T-cell (primary cell): ENCODE data around the gene IQCH. TPM values are rescaled to one million over a fixed set of nuclear protein-coding genes. Genes with fewer than 3 reads are reported as not detected.

ENCODE experiments used
- ATAC-seq, 4 experiments: fragments of 200-7000 bp in 3 of 4; fragments of 150-1000 bp in 1 of 4; cut with Tn5 transposase; replicated peaks in 1 of 4; 1 replicate in 3 of 4; 2 replicates in 1 of 4; pipeline ENCODE4 v1.10.0; 2021; ENCODE audit warnings: moderate library complexity in 3 of 4, mild to moderate bottlenecking in 2 of 4, moderate number of reproducible peaks in 1 of 4
- CTCF ChIA-PET, 2 donors: fragments of 300-600 bp; sonication (Branson Sonifier 250); formaldehyde crosslinking; loops; one replicate each; lab custom pipeline; 2022; ENCODE audit warnings: antibody characterized with exemption in 2 of 2; lab: Charles Lee
- POLR2A ChIA-PET, 2 donors: fragments of 300-600 bp; sonication (Branson Sonifier 250); formaldehyde crosslinking; loops; one replicate each; lab custom pipeline; 2022; ENCODE audit warnings: antibody characterized with exemption in 2 of 2; lab: Charles Lee
- DNase-seq, 35 experiments: peaks; one replicate each; pipeline versions ENCODE4 v3.0.0 to v3.0.0-alpha.2; 2013 to 2023
- H3K27ac ChIP-seq: one replicate; pipeline ENCODE4 v1.5.1; 2013; ENCODE audit warnings: low read length
- H3K27me3 ChIP-seq, 2 experiments: replicated peaks in 1 of 2; 1 replicate in 1 of 2; 2 replicates in 1 of 2; pipeline versions ENCODE4 v1.6.1 to v1.7.0; 2013; ENCODE audit warnings: low read length in 1 of 2, mixed read lengths in 1 of 2; ENCODE audit not compliant: control insufficient read depth in 2 of 2, insufficient read depth in 2 of 2; ENCODE audit errors: extremely low read depth in 1 of 2
- H3K36me3 ChIP-seq, 2 donors: 1 replicate in 1 of 2; 2 replicates in 1 of 2; pipeline versions ENCODE4 v1.6.1 to v1.7.0; 2013; ENCODE audit warnings: low read length in 1 of 2; ENCODE audit not compliant: control insufficient read depth in 2 of 2, insufficient read depth in 1 of 2; ENCODE audit errors: extremely low read depth in 1 of 2
- H3K4me1 ChIP-seq, 2 experiments: 1 replicate in 1 of 2; 2 replicates in 1 of 2; pipeline versions ENCODE4 v1.6.1 to v1.7.0; 2013; ENCODE audit warnings: low read length in 2 of 2, mixed read lengths in 1 of 2; ENCODE audit not compliant: insufficient read depth in 2 of 2, control insufficient read depth in 1 of 2; ENCODE audit errors: extremely low read depth in 1 of 2
- H3K4me3 ChIP-seq, 2 donors: 1 replicate in 1 of 2; 2 replicates in 1 of 2; pipeline versions ENCODE4 v1.5.1 to v1.7.0; 2013; ENCODE audit warnings: mild to moderate bottlenecking in 2 of 2, low read length in 1 of 2, moderate library complexity in 1 of 2; ENCODE audit not compliant: control insufficient read depth in 1 of 2; ENCODE audit errors: extremely low read depth in 1 of 2
- H3K9me3 ChIP-seq: 2 replicates; pipeline ENCODE4 v1.7.0; 2013
- H3K27ac Mint-ChIP-seq, 2 donors: one replicate each; pipeline ENCODE4 v1.8.0; 2020 to 2021; ENCODE audit warnings: mild to moderate bottlenecking in 2 of 2, mixed read lengths in 2 of 2
- H3K27me3 Mint-ChIP-seq, 2 donors: one replicate each; pipeline ENCODE4 v1.8.0; 2021 to 2022; ENCODE audit warnings: mixed read lengths in 2 of 2
- H3K36me3 Mint-ChIP-seq: one replicate; pipeline ENCODE4 v1.8.0; 2021; ENCODE audit warnings: mixed read lengths
- H3K4me1 Mint-ChIP-seq, 3 donors: one replicate each; pipeline ENCODE4 v1.8.0; 2020 to 2022; ENCODE audit warnings: mixed read lengths in 3 of 3, mild to moderate bottlenecking in 1 of 3
- H3K4me3 Mint-ChIP-seq, 3 donors: one replicate each; pipeline ENCODE4 v1.8.0; 2020 to 2022; ENCODE audit warnings: mild to moderate bottlenecking in 3 of 3, mixed read lengths in 3 of 3, moderate library complexity in 3 of 3
- H3K9me3 Mint-ChIP-seq, 3 donors: one replicate each; pipeline ENCODE4 v1.8.0; 2020 to 2022; ENCODE audit warnings: mixed read lengths in 3 of 3
- WGBS: methylation state at CpG from one replicate; pipeline ENCODE4 v1.1.5; 2013; ENCODE audit warnings: missing lambda C conversion rate; ENCODE audit not compliant: insufficient coverage; 5-methylcytosine and 5-hydroxymethylcytosine counted together
- total RNA-seq, 35 experiments: library from RNA in 6 of 35; stranded (reverse) in 6 of 35; fragments of 120-200 nt in 1 of 35; gene quantifications; one replicate each; pipeline versions ENCODE4 v1.2.1 to v1.2.4 and lab custom pipeline; 2013 to 2026

IQCH gene
- total RNA-seq, 5 donors from 2014 or later (not counting 1 experiment from before 2014, with no cell fraction given): 0.43 to 2.6 (median 1.3) TPM

GRCh38 chr15:67227846-67228245 is 26.7 kb upstream of the IQCH start:
- Histone ChIP-seq H3K4me3 (no peak overlapping the region), H3K9me3 (no peaks in the 10 kb centered on the region), H3K4me1 (no peaks in the 10 kb centered on the region), H3K27ac (no peak overlapping the region), H3K27me3 (no peaks in the 10 kb centered on the region), H3K36me3 (peaks cover 0 to 29% of the 10 kb centered on the region in 2 donors)
- Mint-ChIP-seq H3K9me3 (no peaks in the 10 kb centered on the region), H3K27ac (no peak overlapping the region), H3K27me3 (no peaks in the 10 kb centered on the region), H3K4me3 (no peak overlapping the region), H3K4me1 (peaks cover 7 to 15% (median 12%) of the 10 kb centered on the region in 3 donors), H3K36me3 (peaks cover 55% of the 10 kb centered on the region)
- WGBS: no CpG with 5 or more reads among the region's 1 CpG
- DNase-seq (no peak), ATAC-seq (no peak)
- ChIA-PET CTCF (no interaction called here), POLR2A (no interaction called here)

GRCh38 chr15:67228286-67228685 is 26.3 kb upstream of the IQCH start:
- no peaks in the 10 kb centered on the region for H3K4me1 ChIP-seq
- H3K36me3 ChIP-seq: peaks cover 0 to 33% of the 10 kb centered on the region in 2 donors
- ChIA-PET CTCF (no interaction called here), POLR2A (no interaction called here)
- peaks cover 7 to 15% (median 12%) of the 10 kb centered on the region in 3 donors for H3K4me1 Mint-ChIP-seq
- peak overlapping the region in 1 of 2 donors; percentile 56 for H3K27ac Mint-ChIP-seq
- peaks cover 59% of the 10 kb centered on the region for H3K36me3 Mint-ChIP-seq
- no peak overlapping the region for H3K4me3 ChIP-seq
- no peaks in the 10 kb centered on the region for H3K9me3 Mint-ChIP-seq
- H3K27me3 ChIP-seq: no peaks in the 10 kb centered on the region
- H3K27ac ChIP-seq: no peak overlapping the region
- H3K27me3 Mint-ChIP-seq: no peaks in the 10 kb centered on the region
- no CpG with 5 or more reads among the region's 1 CpG for WGBS
- no peak overlapping the region for H3K4me3 Mint-ChIP-seq
- no peak for DNase-seq
- no peak for ATAC-seq
- no peaks in the 10 kb centered on the region for H3K9me3 ChIP-seq

GRCh38 chr15:67230504-67230903 is 24.1 kb upstream of the IQCH start:
- no peak overlapping the region for H3K27ac Mint-ChIP-seq
- Histone ChIP-seq H3K4me3 (no peak overlapping the region), H3K27ac (no peak overlapping the region), H3K9me3 (no peaks in the 10 kb centered on the region), H3K4me1 (no peaks in the 10 kb centered on the region), H3K36me3 (peaks cover 2 to 48% of the 10 kb centered on the region in 2 donors), H3K27me3 (no peaks in the 10 kb centered on the region)
- H3K4me1 Mint-ChIP-seq: peaks cover 7 to 15% (median 12%) of the 10 kb centered on the region in 3 donors
- H3K4me3 Mint-ChIP-seq: no peak overlapping the region
- 100% methylated on average over 2 of the region's 2 CpGs for WGBS
- CTCF ChIA-PET: no interaction called here
- H3K9me3 Mint-ChIP-seq: no peaks in the 10 kb centered on the region
- POLR2A ChIA-PET: no interaction called here
- DNase-seq (no peak), ATAC-seq (no peak)
- H3K27me3 Mint-ChIP-seq: no peaks in the 10 kb centered on the region
- peaks cover 70% of the 10 kb centered on the region for H3K36me3 Mint-ChIP-seq

- ChIA-PET CTCF (interaction anchor here in 1 of 2 donors (0.6 to 0.7 kb wide), 2 partner anchors 94 to 213 kb away, joined by 4 read pairs; no protein-coding TSS in a partner anchor), POLR2A (no interaction called here)
- Histone ChIP-seq H3K27me3 (no peaks in the 10 kb centered on the region), H3K4me1 (no peaks in the 10 kb centered on the region), H3K9me3 (no peaks in the 10 kb centered on the region), H3K27ac (no peak overlapping the region), H3K36me3 (peaks cover 2 to 54% of the 10 kb centered on the region in 2 donors), H3K4me3 (no peak overlapping the region)
- Mint-ChIP-seq H3K27me3 (no peaks in the 10 kb centered on the region), H3K9me3 (no peaks in the 10 kb centered on the region), H3K27ac (no peak overlapping the region), H3K4me3 (no peak overlapping the region), H3K4me1 (peaks cover 14 to 23% (median 21%) of the 10 kb centered on the region in 3 donors), H3K36me3 (peaks cover 73% of the 10 kb centered on the region)
- DNase-seq (no peak), ATAC-seq (no peak)
- 100% methylated on average over 1 of the region's 3 CpGs for WGBS
Measured at GRCh38 chr15:67232591-67232990, 22.0 kb upstream of the IQCH start.

- peaks cover 21% of the 10 kb centered on the region for H3K36me3 Mint-ChIP-seq
- Histone ChIP-seq H3K4me3 (no peak overlapping the region), H3K36me3 (peaks cover 0 to 6% of the 10 kb centered on the region in 2 donors), H3K27me3 (no peaks in the 10 kb centered on the region), H3K27ac (peak overlapping the region; percentile 59), H3K4me1 (peaks cover 3 to 15% of the 10 kb centered on the region in 2 experiments), H3K9me3 (no peaks in the 10 kb centered on the region)
- DNase-seq (peak in 19 of 35 experiments; percentile 6 to 58 (median 15)), ATAC-seq (peak; percentile 62 to 74 (median 69))
- WGBS: 40% methylated on average over 1 of the region's 3 CpGs
- no peaks in the 10 kb centered on the region for H3K27me3 Mint-ChIP-seq
- peak overlapping the region; percentile 21 to 50 (median 42) for H3K4me3 Mint-ChIP-seq
- CTCF ChIA-PET: interaction anchor here (0.5 to 2.7 kb wide), 14 partner anchors 10 to 917 kb away, joined by 3 to 16 read pairs (median 4); partner anchors contain the start of genes AAGAB (in 1 of the 2) and IQCH (in 1 of the 2)
- no peaks in the 10 kb centered on the region for H3K9me3 Mint-ChIP-seq
- H3K27ac Mint-ChIP-seq: peak overlapping the region; percentile 64 to 89
- peaks cover 59 to 67% (median 62%) of the 10 kb centered on the region in 3 donors for H3K4me1 Mint-ChIP-seq
- POLR2A ChIA-PET: interaction anchor here in 1 of 2 donors (0.6 to 0.7 kb wide), 2 partner anchors 135 to 1037 kb away, joined by 3 to 4 read pairs; partner anchors contain the start of gene FEM1B
Measured at GRCh38 chr15:67240235-67241131, 14.1 kb upstream of the IQCH start.

GRCh38 chr15:67241132-67241855 is 13.3 kb upstream of the IQCH start:
- H3K4me1 ChIP-seq: peaks cover 3 to 15% of the 10 kb centered on the region in 2 experiments
- H3K27ac ChIP-seq: peak overlapping the region; percentile 59
- peak overlapping the region in 1 of 2 donors; percentile 22 for H3K4me3 ChIP-seq
- peaks cover 0 to 1% of the 10 kb centered on the region in 2 donors for H3K36me3 ChIP-seq
- ChIA-PET POLR2A (no interaction called here), CTCF (interaction anchor here in 1 of 2 donors (0.5 to 2.7 kb wide), 6 partner anchors 14 to 634 kb away, joined by 3 to 16 read pairs (median 6); partner anchors contain the start of genes AAGAB and IQCH)
- H3K9me3 Mint-ChIP-seq: no peaks in the 10 kb centered on the region
- H3K27me3 ChIP-seq: no peaks in the 10 kb centered on the region
- WGBS: 37% methylated on average over 2 of the region's 4 CpGs
- peaks cover 61 to 67% (median 65%) of the 10 kb centered on the region in 3 donors for H3K4me1 Mint-ChIP-seq
- H3K36me3 Mint-ChIP-seq: peaks cover 20% of the 10 kb centered on the region
- ATAC-seq (peak; percentile 46 to 77 (median 61)), DNase-seq (peak in 1 of 35 experiments; percentile 35)
- peak overlapping the region; percentile 64 to 89 for H3K27ac Mint-ChIP-seq
- H3K9me3 ChIP-seq: no peaks in the 10 kb centered on the region
- H3K4me3 Mint-ChIP-seq: peak overlapping the region; percentile 21 to 50 (median 42)
- H3K27me3 Mint-ChIP-seq: no peaks in the 10 kb centered on the region
